ENCODE measurements around the gene HIVEP3.

HIVEP3 gene

DNA sequence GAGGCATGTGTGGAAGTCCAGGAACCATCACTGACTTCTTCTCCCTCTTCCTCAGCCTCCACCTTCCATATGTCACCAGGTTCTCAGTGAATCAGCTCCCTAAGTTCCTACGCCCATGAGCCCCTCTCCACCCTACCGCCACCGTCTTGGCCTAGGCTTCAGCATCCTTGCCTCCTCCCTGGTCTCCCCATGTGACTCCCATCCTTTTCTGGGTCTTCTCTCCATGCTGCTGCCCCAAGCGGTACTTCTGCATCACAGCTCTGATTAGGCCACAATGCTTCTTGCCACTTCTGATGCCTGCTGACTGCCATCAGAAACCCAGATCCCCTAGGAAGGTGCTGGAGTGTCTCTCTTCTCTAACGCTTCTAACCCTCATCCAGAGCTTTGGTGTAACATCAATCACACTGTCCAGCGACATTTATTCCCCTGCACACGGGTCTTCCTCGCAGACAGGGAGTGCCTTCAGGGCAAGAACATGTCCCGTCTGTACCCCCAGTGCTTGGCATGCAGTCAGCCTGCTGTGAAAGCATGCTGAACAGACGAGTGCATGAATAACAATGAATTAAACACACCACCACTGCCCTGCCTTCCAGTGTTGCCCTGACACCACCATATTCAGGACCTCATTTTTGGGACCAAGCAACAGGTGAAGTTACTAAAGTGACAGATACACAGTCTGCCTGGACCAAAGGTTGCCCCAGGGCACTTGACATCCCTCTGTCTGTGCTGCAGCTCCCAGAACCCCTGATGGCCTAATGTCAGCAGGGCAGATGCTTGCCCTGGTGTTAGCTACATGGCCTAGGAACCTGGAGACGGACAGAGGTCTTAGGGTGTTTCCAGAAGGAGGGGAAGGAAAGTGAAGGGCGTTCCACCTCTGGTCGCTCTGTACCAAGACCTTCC is 275.6 kb downstream of the HIVEP3 start:
- no peak for DNase-seq

DNA sequence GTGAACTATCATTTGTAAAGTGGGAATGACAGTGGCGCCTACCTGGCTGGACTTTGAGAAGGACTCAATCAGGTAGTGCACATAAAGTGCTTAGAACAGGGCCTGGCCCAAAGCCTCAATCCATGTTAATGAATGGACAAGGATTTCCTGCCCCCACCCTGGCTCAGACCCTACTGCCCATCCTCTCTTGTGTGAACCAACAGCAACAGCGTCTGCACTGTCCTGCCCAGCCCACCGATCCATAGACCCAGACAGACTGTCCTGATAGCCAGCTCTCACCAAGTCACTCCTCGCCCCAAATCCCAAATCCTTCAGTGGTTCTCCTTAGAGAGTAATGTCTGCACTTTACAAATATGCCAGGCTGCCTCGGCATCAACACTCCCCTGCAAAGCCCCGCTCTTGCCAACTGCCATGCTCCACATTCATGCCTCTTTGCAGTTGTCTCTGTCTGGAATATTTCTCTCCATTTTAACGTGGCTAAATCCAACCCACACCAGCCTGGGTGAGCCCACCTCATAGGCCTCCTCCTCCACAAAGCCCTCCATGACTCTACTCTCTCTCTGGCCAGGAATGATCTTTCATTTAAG is 276.7 kb downstream of the HIVEP3 start:
- no peak for DNase-seq

GRCh38 chr1:41641475-41641814 is 277.3 kb downstream of the HIVEP3 start:
- DNase-seq: no peak

GRCh38 chr1:41640756-41641474 is 277.8 kb downstream of the HIVEP3 start:
- no peak for DNase-seq

DNA sequence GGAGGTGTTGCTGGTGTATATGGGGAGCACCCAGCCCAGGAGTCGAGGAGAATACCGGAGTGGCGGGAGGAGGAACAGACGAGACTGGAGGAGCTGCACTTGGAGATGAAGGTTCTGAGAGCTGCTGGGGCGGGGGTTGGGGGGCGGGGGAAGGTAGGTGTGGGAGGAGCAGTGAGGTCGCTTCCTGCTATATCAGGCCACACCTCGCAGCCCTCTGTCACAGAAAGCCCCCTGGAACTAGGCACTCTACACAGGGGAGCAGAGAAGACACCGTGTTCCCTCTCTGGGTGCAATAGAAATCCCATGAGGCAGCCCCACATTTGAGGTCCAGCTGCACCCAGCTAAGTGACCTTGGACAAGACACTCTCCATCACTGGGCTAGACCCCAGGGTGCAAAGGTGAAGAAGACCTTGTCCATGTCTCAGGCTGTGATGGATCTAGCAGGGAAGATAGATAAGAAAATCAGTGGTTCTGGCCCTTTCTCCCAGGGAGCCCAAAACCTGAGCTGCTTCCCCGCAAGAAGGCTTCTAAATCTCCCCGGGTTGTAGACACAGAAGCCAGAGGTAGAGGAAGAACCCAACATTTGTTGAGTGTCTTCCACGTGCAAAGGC is 278.5 kb downstream of the HIVEP3 start:
- no peak for DNase-seq

- no peak for DNase-seq
These were observed 279.3 kb downstream of the HIVEP3 start for GRCh38 chr1:41639332-41639936.

- no peak for DNase-seq
These were observed 280.4 kb downstream of the HIVEP3 start for GRCh38 chr1:41638086-41639024.

GRCh38 chr1:41637367-41637766 is 281.4 kb downstream of the HIVEP3 start:
- DNase-seq: no peak

- DNase-seq: no peak
These were observed 285.0 kb downstream of the HIVEP3 start for GRCh38 chr1:41633764-41634163.

DNA sequence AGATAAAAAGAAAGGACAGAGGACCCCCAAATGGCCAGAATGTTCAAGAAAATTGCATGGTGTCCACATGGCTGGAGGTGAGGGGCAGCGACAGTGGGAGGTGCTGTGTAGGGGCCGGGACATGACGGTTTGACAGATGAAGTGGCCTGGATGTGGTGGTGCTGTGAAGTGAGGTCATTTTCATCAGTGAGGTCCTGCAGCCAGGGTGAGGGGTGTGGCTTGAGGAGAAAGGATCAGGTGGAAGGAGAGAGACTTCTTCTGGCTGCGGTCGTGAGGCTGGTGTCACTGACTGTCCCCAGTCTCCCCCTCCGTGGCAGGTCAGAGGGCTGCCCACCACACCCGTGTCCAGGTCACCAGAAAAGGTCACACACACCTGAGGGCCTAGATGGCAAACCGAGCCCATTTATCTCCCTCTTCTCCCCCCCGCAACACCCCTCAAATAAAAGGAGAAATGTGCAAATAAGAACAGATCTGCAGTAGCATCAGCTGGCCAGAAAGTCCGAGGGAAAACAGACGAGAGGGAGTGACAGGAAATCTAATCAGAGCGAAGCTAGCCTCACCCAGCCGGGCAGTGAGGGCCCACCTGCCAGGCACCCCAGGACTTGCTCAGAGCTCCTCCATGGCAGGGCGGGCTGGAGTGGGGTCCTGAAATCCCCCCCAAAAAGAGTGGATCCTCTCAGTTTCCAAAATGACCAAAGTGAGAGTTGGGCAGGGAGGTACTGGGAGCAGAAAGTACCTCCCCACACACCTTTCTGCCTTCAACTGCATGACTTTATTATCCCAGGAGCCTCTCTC is 285.7 kb downstream of the HIVEP3 start:
- no peak for DNase-seq

- no peak for DNase-seq
These were observed 286.8 kb downstream of the HIVEP3 start for GRCh38 chr1:41631971-41632370.

- DNase-seq: no peak
These were observed 287.6 kb downstream of the HIVEP3 start for GRCh38 chr1:41631154-41631553.

- DNase-seq: no peak
These were observed 289.2 kb downstream of the HIVEP3 start for GRCh38 chr1:41629571-41629970.

- no peak for DNase-seq
These were observed 289.6 kb downstream of the HIVEP3 start for GRCh38 chr1:41629141-41629540.

GRCh38 chr1:41627491-41628280 is 291.0 kb downstream of the HIVEP3 start:
- no peak for DNase-seq

DNA sequence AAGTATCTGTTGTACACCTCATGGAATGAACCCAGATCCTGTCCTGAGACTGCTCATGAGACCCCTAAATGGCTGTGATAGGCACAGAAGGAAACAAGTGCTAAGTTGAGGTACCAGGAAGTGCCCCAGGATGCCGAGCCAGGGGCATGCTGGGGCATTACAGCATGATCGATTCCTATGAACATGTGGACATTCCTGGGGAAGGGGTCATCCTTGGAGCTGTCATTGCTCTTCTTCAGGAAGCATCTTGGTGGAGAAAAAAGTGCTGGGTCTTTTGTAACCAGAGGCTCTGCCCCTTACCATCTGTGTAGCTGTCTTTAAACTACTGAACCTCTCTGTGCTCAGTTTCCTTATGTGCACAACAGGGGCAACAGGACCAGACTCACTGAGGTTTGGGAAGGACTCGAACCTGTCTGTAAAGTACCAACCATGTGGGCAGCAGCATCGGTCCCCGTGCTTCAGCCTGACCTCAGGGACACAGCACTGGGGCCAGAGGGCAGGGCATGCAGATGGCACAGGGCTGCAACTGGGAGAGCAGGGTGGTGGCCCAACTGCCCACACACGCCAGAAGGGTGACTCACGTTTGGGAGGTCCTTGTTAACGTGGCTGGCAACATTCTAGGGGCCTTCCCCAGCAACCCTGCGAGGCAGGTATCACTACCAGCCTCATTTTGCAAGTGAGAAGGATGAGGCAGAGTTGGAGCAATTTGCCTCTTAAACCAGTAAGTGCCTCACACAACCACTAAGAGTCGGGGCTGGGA is 291.9 kb downstream of the HIVEP3 start:
- DNase-seq: no peak

- no peak for DNase-seq
These were observed 292.6 kb downstream of the HIVEP3 start for GRCh38 chr1:41626146-41626545.

DNA sequence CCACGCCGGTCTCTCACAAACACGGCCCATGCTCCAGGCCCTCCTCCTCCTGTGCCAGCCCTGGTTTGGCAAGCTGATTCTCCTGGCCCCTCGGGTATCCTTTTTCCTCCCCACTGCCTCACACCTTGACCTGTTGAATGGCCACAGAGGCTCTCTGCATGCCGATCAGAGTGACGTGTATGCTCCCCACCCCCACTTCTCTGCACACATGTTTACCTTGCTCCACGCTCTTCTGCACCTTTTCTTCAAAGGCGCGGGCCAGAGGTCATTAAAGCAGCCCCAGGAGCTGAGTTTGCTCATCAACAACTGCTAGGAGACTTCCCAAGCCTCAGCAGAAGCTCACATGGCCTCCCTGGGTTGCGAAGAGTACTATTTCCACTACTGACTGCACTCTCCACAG is 295.0 kb downstream of the HIVEP3 start:
- DNase-seq: no peak
